ENCODE data around the gene HSF4.

Gene HSF4

GRCh38 chr16:67198238-67198734 is 33.7 kb downstream of the HSF4 start:
- in situ Hi-C loops (cut with HindIII; ENCODE audit: low sequenced_read_pairs): no loop called here

GRCh38 chr16:67199011-67199807 is 34.7 kb downstream of the HSF4 start, which contains the start of gene ELMO3:
TSS of gene ELMO3 (plus strand) at chr16:67199131. CDS start at chr16:67199327, 196 bp downstream.
- in situ Hi-C loops (cut with HindIII; ENCODE audit: low sequenced_read_pairs): no loop called here

DNA sequence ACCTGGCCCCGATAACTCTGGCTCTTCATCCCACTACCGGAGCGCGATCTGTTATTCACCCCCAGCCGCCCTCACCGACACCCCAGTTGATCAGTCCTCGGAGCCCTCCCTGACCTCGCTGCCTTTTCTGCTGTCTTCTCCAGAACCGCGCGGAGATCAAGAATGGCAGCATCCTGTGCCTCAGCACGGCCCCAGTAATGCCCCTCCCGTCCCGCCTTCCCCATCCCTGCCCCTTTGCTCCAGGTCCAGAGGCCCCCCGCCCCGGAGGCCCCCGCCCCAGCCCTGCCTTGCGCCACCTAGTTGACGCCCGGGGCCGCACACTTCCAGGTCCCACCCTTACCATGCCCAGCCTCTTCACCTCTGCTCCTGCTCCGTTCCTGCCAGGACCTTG is 35.3 kb downstream of the HSF4 start:
- in situ Hi-C loops (cut with HindIII; ENCODE audit: low sequenced_read_pairs): no loop called here

GRCh38 chr16:67200491-67200890 is 35.9 kb downstream of the HSF4 start:
- in situ Hi-C loops (cut with HindIII; ENCODE audit: low sequenced_read_pairs): no loop called here

- in situ Hi-C loops (cut with HindIII; ENCODE audit: low sequenced_read_pairs): no loop called here
Observed at GRCh38 chr16:67201411-67202345, 37.1 kb downstream of the HSF4 start.

DNA sequence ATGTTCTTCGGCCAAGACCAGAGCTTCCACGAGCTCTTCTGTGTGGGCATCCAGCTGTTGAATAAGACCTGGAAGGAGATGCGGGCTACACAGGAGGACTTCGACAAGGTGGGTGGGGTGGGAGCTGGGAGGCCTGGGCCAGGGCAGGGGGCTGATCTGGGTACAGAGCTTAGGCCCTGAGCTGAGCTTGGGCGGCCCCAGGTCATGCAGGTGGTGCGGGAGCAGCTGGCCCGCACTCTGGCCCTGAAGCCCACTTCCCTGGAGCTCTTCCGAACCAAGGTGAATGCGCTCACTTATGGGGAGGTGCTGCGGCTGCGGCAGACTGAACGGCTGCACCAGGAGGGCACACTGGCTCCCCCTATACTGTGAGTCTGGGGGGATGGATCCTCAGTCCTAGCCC is 37.9 kb downstream of the HSF4 start:
- in situ Hi-C loops (cut with HindIII; ENCODE audit: low sequenced_read_pairs): no loop called here

- in situ Hi-C loops (cut with HindIII; ENCODE audit: low sequenced_read_pairs): no loop called here
Observed at GRCh38 chr16:67202956-67203493, 38.5 kb downstream of the HSF4 start.

- in situ Hi-C loops (cut with HindIII; ENCODE audit: low sequenced_read_pairs): no loop called here
Observed at GRCh38 chr16:67204076-67204475, 39.5 kb downstream of the HSF4 start.

- in situ Hi-C loops (cut with HindIII; ENCODE audit: low sequenced_read_pairs): no loop called here
Observed at GRCh38 chr16:67206129-67206837, 41.7 kb downstream of the HSF4 start.

DNA sequence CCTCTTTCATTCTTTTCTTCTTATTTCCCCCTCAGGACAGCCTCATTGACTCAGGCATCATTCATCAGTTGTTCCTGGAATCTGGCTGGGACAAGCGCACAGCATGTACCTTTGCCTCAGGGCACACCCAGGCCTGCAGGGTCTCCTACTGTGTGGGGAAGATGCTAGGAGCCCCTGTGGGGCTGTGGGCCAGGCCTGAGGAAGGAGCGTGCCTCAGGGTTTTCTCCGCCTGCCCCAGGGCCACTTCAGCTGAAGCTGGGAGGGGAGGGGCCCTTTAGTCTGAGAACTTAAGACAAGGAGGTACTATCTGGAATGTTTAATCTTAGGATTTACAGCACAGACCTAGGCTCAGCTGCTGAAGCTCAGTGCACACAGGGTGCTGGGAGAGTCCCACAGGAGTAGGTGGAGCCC is 42.3 kb downstream of the HSF4 start:
- in situ Hi-C loops (cut with HindIII; ENCODE audit: low sequenced_read_pairs): no loop called here

DNA sequence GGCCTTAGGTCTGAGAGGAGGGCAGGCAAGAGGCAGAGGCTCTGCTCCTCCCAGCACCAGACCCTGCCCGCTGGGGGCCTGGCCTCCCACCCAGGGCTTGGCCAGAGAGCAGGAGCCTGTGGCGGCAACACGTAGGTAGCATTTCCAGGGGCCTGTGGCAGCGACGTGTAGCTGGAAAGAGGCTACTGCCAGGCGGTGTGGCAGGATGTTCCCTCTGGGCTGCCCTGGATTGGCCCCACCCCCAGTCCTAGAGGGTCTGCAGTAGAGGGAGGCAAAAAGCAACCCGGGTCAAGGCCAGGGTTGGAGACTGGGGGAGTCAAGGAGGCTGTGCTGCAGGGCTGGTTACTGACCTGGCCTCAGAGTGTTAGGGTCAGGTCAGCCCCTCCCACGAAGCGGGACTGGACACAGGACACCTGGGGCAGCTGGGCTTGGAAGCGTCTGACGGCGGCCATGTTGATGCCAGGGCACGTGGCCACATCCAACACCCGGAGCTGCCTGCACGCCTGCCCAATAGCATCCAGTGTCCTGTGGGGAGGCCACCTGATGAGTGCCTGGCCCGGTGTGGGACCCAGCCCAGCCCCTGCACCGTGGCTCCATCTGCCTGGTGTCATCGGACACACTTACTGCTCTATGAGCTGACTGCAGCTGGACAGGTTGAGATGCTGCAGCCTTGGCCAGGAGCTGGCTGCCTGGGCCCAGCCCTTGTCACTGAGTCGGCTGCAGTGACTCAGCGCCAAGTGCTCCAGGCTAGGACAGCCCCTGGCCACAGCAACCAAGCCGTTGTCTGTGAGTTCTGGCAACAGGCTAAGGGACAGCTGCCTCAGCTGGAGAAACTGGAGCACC is 42.9 kb downstream of the HSF4 start:
- in situ Hi-C loops (cut with HindIII; ENCODE audit: low sequenced_read_pairs): no loop called here

GRCh38 chr16:67208154-67208896 is 43.8 kb downstream of the HSF4 start:
- in situ Hi-C loops (cut with HindIII; ENCODE audit: low sequenced_read_pairs): no loop called here

DNA sequence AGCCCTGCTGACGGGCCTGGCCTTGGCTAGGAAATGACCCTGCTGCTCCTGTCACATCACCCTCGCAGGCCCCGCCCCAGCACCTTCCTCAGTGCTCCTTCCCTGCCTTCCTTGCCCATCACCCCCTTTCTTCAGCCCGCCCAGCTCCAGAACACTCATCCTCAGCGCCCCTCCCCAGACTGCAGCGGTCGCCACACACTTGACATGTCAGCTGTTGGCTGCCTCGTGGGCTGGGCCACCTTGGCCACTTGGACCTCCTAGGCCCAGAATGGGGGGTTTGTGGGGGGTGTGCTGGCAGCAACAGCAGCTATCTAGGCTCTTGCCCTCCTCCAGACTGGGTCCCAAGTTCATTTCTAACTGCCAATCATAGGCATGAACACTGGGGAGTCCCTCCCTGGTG is 45.0 kb downstream of the HSF4 start:
- in situ Hi-C loops (cut with HindIII; ENCODE audit: low sequenced_read_pairs): no loop called here

DNA sequence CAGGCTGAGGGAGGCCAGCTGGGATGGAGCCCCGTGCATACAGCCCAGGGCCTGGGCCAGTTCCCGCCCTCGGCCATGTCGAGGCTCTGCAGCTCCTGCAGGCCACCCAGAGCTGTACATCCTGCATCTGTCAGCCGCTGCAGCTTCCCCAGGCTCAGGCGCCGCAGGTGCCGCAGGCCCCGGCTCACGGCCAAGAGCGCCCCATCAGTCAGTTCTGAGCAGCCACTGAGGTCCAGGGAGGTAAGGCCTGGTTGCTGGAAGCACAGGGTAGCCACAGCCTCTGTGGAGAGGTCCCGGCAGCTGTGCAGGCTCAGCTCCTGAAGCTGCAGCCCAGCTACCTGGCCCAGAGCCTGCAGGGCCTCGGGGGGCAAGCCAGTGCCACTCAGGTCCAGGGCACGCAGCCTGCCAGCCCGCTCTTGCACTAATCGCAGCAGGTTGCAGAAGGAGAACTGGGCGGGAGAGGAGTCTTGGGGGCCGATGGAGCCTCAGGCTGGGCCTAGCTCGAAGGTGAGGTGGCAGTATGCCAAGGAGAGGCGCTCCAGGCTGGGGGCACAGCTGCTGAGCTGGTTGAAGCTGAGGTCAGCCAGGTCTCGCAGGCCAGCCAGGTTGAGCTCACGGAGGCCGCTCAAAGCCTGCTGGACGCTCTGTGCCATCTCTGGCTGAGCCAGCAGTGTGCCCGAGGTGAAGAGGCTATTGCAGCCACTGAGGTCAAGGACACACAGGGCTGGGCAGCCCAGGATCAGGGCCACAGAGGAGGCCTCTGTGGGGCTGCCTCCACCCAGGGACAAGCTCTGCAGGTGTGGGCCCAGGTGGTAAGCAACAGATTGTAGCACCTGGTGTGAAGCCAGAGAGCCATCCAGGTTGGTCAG is 45.8 kb downstream of the HSF4 start:
- in situ Hi-C loops (cut with HindIII; ENCODE audit: low sequenced_read_pairs): no loop called here

- in situ Hi-C loops (cut with HindIII; ENCODE audit: low sequenced_read_pairs): no loop called here
Observed at GRCh38 chr16:67211674-67212073, 47.1 kb downstream of the HSF4 start.

DNA sequence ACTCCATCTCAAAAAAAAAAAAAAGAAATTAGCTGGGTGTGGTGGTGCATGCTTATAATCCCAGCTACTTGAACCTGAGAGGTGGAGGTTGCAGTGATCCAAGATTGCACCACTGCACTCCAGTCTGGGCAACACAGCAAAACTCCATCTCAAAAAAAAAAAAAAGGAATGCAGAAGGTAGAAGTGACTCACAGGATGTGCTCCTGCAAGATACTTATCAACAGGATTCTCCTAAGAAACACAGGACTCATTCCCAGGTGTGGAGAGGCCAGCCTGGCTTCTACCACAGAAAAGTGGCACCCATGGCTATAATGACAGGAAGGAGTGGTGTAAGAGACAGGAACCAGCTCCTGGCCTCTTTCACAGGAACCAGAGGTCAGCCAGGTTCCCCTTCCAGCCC is 48.2 kb downstream of the HSF4 start:
- in situ Hi-C loops (cut with HindIII; ENCODE audit: low sequenced_read_pairs): no loop called here

DNA sequence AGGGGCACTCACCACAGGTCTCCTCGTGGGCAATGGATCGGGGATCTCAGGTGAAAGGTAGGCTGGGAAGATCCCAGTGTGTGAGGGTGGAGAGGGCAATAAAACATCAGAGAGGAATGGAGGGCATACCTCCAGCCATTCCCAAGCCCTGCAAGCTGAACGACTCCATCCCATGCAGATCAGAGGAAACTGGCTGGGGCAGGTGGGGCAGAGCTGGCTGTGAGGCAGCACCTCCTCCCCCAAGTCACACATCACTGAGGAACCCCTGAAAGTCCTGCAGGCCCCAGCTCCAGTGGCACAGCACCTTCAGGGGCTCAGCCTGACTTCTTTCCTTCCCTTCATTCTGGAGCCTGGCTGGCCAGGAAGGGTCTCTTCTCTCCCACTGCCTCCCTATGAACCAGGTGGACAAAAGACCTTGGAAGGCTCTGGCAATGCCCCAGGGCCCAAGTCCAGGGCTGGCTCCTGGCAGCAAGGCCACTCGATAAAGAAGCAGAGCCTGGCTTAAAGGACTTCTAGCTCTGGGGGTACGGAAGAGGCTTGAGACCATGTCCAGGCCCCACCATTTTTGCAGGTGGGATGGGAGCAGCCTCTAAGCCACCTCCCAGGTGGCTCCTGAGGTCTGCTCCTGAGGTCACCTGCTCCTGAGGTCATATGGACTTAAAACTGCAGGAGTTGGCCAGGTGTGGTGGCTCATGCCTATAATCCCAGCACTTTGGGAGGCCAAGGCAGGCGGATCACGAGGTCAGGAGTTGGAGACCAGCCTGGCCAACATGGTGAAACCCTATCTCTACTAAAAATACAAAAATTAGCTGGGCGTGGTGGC is 48.9 kb downstream of the HSF4 start:
- in situ Hi-C loops (cut with HindIII; ENCODE audit: low sequenced_read_pairs): no loop called here
